ENCODE measurements around the gene PPP2R5C.

DNA sequence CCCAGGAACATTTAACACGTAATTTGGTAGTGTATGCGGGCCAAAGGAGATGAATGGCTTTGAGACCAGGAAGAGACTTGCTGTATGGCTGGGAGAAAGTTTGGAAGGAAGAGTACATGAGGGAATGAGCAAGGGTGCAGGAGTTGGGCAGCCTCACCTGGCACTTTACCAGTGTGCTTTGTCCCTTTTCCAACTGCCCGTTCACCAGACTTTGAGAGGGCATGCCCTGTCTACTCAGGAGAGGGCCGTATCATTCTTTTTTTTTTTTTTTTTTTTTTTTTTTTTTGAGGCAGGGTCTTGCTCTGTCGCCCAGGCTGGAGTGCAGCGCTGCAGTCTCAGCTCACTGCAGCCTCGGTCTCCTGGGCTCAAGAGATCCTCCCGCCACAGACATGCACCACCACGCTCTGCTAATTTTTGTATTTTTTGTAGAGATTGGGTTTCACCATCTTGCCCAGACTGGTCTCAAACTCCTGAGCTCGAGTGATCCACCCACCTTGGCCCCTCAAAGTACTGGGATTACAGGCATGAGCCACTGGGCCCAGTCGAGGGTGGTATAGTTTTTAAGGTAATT, 209.4 kb downstream of the PPP2R5C start:
- no peak for TF ChIP-seq FOXM1 (IDR thresholded peaks at IDR 0.05; ENCODE audit: borderline replicate concordance, low read depth)
- TF ChIP-seq, protein P1, sequence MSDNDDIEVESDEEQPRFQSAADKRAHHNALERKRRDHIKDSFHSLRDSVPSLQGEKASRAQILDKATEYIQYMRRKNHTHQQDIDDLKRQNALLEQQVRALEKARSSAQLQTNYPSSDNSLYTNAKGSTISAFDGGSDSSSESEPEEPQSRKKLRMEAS (IDR thresholded peaks at IDR 0.05): no peak
- no peak for TF ChIP-seq TEAD4 (IDR thresholded peaks at IDR 0.05)
- TF ChIP-seq, protein P2, sequence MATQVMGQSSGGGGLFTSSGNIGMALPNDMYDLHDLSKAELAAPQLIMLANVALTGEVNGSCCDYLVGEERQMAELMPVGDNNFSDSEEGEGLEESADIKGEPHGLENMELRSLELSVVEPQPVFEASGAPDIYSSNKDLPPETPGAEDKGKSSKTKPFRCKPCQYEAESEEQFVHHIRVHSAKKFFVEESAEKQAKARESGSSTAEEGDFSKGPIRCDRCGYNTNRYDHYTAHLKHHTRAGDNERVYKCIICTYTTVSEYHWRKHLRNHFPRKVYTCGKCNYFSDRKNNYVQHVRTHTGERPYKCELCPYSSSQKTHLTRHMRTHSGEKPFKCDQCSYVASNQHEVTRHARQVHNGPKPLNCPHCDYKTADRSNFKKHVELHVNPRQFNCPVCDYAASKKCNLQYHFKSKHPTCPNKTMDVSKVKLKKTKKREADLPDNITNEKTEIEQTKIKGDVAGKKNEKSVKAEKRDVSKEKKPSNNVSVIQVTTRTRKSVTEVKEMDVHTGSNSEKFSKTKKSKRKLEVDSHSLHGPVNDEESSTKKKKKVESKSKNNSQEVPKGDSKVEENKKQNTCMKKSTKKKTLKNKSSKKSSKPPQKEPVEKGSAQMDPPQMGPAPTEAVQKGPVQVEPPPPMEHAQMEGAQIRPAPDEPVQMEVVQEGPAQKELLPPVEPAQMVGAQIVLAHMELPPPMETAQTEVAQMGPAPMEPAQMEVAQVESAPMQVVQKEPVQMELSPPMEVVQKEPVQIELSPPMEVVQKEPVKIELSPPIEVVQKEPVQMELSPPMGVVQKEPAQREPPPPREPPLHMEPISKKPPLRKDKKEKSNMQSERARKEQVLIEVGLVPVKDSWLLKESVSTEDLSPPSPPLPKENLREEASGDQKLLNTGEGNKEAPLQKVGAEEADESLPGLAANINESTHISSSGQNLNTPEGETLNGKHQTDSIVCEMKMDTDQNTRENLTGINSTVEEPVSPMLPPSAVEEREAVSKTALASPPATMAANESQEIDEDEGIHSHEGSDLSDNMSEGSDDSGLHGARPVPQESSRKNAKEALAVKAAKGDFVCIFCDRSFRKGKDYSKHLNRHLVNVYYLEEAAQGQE (IDR thresholded peaks at IDR 0.05; ENCODE audit: low read depth): no peak
